HG03378 (cell line): Measurements from ENCODE around the gene LDHAL6A.

Experiments
- ATAC-seq: cut with Tn5 transposase; IDR thresholded peaks from one replicate; pipeline ENCODE4 v1.9.1; 2021; ENCODE audit warnings: mild to moderate bottlenecking, moderate library complexity; ENCODE audit not compliant: unreplicated experiment

Gene LDHAL6A

DNA sequence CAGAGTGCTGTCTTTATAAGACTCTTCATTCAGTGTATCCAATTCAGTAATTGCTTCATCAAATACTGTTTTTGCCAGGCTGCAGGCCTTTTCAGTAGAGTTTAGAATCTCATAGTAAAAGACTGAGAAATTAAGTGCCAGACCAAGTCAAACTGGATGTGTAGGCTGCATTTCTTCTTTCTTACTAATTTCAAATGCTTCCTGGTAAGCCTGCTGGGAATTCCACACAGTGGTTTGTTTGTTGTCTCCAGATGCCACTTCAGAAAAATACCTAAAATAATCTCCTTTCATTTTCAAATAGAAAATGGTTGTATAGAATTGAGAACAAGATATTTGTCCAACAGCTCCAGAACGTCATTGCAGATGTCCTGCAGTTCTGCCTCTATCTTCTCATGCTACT is 34.7 kb downstream of the LDHAL6A start:
- no peak for ATAC-seq

DNA sequence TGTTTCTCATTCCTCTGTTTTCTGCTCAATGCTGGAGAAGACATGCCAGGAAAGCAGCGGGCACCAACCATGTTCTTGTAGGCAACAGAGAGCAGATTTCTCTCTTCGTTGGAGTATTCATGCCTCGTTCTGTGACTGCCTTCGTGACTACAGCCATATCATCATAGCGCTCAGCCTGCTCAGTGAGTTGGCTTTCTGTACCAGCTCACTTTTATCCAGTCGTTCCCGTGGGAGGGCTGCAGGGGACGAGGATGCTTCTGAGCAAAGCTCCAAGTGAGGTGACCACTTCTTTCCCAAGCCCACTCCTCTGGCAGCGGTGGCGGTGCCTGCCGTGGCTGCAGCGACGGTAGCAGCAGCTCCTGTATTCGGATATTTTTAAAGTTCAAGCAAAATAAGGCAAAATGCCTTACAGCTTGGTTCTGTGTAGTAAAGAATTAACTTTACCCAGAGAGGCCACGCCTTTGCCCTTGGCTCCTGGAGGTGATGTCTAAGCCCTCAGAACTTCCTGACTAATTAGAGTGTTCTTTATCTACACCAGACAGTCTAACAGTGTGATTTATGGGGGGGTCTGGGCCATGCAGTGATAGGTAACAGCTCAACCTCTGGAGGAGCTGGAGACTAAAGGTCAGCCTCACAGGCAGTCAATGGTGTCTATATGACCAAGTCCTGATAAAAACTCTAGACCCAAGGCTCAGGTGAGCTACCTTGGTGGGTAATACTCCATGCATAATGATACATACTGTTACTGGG is 35.3 kb downstream of the LDHAL6A start:
- no peak for ATAC-seq

DNA sequence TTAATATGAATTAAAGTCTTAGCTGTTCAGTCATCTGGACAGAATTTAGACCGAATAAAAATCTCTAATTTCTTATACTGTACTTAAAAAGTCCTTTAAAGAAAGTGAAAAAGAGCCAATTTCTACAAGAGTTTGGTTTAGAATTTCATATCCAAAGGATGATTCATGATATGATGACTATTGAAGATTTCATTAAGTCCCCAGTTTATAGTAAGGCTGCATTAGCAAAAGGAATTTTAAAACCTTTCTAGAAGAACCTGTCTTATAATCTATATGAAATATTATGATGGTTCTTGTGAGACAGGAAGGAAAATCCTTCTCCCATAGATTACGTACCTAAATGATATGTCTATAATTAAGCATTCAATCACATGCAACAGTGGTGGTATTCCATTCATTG is 36.3 kb downstream of the LDHAL6A start:
- no peak for ATAC-seq

DNA sequence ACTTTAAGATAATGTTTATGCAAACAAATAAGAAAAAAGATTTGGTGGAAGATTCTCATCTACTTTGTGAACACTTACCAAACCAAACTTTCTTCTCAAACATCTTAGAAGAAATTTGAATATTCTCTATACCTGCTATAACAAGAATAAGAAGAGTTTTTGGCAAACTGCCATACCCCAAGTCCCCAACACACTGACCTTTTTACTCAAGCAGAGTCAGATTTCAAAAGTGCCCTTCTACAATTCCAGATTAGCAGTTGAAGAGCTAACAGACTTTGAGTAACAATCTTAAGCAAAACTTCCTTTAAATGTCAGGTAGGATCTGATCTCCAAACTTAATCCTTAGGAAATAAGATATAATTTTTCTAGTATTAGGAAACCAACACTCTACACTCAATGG is 37.2 kb downstream of the LDHAL6A start:
- no peak for ATAC-seq

DNA sequence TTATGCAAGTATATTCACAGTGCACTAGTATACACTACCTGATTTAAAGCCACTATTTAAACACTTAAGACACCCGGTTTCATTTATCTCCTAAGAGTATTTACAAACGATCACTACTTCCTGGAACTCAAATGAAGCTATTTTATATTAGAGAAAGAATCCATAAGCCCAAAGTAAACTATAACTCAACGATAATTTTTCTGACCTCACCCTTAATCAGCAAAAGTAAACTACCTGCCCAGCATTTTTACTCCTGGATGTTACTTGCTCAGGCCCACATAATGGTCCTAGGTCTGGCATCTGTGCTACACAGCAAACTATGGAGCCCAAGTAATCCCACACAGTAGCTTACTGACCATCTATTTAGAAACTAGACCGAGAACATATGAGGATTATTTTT is 37.7 kb downstream of the LDHAL6A start:
- ATAC-seq: no peak

DNA sequence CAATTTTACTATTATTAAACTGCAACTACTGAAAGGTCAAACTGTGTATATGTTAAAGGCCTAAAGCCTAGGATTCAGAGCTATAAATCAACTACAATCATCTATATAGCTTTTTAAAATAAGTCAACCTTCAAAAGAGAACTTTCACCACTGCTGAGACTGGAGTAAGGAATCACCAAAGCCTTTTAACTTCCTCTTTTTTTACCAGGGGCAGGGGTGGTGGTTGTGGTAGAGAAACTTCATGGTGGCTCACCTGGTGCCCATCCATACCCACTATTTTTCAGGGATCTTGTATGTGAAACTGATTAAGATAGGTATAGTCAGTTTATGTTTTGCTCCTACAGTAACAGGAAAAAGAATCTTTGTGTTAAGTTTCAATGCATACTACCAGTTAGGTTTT is 39.6 kb downstream of the LDHAL6A start:
- no peak for ATAC-seq

DNA sequence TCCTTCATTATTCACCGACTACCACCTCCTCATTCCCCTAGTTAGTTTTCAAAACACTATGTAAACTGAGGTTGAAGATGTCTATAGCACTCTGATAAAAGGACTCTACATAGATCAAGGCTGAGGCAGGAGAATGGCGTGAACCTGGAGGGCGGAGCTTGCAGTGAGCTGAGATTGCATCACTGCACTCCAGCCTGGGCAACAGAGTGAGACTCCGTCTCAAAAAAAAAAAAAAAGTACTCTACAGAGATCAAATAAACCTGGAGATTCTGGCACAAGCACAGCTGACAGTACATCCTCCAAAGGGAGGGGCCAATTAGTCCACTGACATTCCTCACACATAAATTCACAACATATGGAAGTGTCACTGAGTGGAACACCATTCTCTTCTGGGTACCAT is 40.0 kb downstream of the LDHAL6A start:
- ATAC-seq: no peak

DNA sequence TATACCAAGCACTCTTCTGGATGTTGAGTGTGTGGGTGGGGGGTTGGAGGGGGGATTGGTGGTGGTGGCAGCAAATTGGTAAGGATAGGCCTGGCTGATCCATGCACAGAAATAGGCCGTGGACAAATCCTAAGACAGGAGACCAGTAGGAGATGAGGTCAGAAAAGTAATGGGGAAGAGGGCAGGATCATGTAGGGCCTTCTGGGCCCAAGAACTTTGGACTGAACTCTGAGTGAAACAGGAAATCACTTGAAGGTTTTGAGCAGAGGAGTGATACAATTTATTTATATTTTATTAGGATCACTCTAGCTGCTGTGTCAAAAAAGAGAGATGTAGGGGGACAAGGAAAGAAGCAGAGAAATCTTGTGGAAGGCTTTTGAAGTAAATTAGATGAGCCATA is 42.4 kb downstream of the LDHAL6A start:
- ATAC-seq: no peak

DNA sequence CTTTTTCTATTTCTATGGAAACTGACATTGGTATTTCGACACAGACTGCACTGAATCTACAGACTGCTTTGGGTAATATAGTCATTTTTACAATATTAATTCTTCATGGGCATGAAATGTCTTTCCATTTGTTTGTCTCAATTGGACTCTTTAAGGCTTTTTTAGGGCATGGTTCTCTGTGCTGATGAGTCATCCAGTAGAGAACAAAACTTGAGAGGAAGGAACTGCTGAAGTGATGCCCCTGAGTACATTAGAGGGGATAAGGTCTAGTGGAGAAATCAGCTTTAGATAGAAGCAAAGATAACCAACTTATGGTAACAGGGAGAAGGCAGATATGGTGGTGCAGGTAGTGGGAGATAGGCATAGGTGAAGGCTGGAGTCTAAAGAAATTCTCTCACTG is 46.0 kb downstream of the LDHAL6A start:
- ATAC-seq: no peak

DNA sequence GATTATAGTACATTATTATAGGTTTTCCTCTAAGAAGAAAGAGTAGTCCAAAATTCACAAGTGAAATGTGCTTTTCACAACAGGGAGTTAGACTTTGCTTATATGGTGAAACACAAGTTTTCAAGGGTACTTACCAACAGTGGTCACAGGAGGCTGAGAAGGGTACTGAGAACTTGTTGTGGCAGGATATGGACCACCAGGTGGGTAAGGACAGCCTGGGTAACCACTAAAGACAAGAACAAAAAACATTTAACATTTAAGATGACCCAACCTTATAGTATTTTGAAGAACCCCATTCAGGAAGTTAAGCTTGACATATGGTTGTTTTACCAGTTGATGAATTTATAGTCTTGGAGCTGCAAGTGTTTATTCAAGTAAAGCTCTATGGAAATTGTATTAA is 46.7 kb downstream of the LDHAL6A start:
- no peak for ATAC-seq

DNA sequence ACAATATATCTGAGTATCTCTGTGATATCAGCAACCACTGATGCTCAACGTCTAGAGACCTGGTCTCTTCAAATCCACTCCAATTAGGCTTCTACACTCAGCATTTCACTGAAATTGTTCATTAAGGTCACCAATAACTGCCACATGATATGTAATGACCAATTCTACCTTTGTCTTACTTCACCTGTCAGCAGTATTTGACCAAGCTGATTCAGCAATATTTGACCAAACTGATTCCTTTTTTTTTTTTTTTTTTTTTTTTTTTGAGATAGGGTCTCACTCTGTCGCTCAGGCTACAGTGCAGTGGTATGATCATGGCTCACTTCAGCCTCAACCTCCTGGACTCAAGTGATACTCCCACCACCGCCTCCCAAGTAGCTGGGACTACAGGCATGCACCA is 65.5 kb downstream of the LDHAL6A start:
- ATAC-seq: no peak

DNA sequence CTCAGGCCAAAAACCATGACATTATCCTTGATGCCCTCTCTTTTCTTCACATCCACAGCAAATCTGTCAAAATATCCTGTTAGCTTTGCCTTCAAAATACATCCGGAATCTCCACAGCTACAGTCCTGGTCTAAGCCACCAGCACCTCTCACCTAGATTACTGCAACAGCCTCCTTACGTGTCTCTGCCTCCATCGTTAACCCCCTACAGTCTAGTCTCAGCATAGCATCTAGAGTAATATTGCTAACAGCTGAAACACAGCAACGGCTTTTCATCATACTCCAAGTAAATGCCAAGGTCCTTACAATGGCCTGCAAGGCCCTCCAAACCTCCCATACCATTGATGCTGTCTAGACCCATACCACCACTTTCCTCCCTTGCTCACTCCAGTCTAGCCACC is 66.7 kb downstream of the LDHAL6A start:
- ATAC-seq: no peak

DNA sequence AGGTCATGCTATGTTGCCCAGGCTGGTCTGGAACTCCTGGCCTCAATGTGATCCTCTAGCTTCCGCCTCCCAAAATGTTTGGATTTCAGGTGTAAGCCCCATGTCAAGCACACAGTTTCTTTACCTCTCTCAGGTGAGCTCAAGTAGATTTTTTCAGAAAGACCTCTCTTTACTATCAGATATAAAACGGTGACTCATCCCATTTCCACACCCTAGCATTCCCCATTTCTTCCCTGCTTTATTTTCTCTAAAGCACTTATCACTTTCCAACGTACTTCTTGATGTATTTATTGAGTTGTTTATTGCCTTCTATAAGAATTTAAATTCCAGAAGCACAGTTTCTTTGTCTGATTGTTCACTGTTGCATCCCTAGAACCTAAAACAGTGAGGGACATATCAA is 67.4 kb downstream of the LDHAL6A start:
- ATAC-seq: no peak

DNA sequence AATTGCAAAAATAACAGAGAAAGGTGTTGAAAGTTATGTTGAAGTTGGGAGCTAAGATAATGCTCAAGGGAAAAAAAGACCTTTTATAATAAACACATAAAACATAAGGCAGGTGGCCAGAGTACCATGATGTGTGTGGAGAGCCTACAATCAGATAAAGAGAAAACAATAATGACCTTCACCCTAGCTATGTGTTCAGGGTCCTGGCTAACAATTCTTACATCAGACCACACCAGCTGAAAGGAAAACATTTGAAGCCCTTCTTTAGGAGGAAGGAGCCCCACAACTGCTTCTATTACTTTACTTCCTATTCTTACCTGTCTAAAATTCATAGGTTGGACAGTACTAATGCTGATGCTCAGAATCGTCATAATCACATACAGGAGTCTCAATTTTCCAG is 68.6 kb downstream of the LDHAL6A start:
- no peak for ATAC-seq

DNA sequence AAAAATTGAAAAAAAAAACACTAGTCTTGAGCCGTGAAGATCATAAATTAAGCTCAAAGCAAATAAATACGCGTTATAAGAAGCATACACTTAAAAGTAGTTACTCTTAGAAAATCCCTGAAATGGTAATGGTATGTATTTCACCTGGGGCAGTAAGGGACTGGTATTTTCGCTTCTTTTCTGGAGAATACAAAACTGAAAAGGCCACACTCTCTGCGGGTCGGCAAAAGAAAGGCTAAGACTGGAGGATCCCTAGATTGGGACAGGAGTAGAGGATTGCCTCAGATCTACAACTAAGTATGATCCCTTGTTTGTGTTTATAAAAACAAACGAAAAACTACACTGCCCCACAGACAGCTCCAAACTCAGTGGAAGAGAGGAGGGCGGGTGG is 70.5 kb downstream of the LDHAL6A start:
- ATAC-seq: no peak

DNA sequence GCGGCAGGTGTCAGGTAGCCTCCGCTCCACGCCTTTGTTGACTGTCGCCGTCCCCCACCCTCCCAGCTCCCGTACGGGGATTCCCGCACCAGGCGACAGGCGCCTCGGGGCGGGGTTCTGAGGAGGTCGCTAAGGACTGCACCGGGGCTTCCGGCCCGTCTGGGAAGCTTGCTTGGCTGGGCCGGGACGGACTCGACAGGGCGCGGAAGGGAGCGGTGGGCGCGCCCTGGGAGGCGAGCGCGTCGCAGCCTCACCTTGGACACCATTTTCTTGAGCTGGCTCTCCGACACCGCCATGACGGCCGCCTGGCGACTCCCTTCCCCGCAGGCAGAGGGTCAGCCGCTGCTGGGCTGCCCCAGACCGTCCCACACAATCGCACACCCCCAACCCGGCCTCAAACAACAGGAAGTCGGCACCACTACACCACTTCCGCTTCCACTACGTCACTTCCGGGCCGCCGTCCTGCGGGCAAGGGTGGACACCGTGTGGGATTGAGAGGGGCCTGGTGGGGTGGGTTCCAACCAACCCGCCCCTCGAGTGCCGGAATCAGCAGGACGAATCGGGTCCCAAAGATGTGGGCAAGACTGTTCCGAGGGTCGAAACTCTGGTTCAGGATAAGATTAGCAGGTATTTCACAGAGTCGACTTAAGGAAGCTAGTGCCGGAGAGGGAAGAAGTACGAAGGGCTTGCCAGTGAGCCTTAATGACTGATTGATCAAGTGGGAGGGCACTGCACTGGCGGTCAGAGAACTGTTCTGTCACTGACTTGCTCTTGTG is 71.1 kb downstream of the LDHAL6A start, which contains the start of gene TSG101:
Gene TSG101, minus strand, starts transcription at position 422 of the 776 bp plus-strand sequence. Its CDS starts 126 bp downstream, at position 296.
- peak; percentile 88 for ATAC-seq

DNA sequence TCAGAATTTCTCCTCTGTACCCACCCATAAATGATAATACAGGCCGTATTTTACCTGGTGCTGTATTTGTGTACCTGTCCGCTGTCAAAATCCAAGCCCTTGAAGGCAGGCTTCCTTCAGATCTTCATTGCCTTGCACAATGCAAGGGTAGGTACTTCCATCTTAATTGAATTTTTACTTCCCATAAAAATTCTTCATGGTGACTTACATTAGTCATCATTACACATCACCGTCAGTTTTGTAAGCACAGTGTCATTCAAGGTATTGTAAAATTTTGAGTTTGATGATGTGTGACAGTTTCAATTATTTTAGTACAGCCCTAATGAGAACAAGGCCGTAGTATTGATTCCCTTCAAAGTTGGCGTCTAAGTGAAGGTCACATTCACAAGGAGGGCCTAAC is 71.9 kb downstream of the LDHAL6A start:
- no peak for ATAC-seq
